Superior temporal gyrus (tissue), 1 donor: ENCODE measurements around the gene AQP3.
"Not testable (repeated sequence)": the region's sequence is repeated elsewhere in the genome, so short reads cannot be mapped to it uniquely, and the experiment has no call there.

Experiments used
- DNase-seq: peaks from one replicate; pipeline ENCODE4 v3.0.0-alpha.2; 2016; ENCODE audit errors: extremely low spot score

AQP3 gene

GRCh38 chr9:33446946-33447798 is at the start of gene AQP3:
AQP3 (minus strand) TSS chr9:33447593; CDS start chr9:33447530, 63 bp downstream.
- no peak for DNase-seq

GRCh38 chr9:33493819-33494218 is 46.4 kb upstream of the AQP3 start:
- DNase-seq = not testable (repeated sequence)

GRCh38 chr9:33489066-33489465 is 41.7 kb upstream of the AQP3 start:
- no peak for DNase-seq

- not testable (repeated sequence) for DNase-seq
Measured at GRCh38 chr9:33485312-33485711, 37.9 kb upstream of the AQP3 start.

GRCh38 chr9:33480976-33481375 is 33.6 kb upstream of the AQP3 start:
- no peak for DNase-seq

- DNase-seq = no peak
Measured at GRCh38 chr9:33480106-33480505, 32.7 kb upstream of the AQP3 start.

- no peak for DNase-seq
Measured at GRCh38 chr9:33476503-33476902, 29.1 kb upstream of the AQP3 start.

GRCh38 chr9:33475357-33475756 is 28.0 kb upstream of the AQP3 start:
- no peak for DNase-seq

- peak; percentile 100 for DNase-seq
Measured at GRCh38 chr9:33473643-33474352, 26.4 kb upstream of the AQP3 start, which contains the start of gene NOL6. NOL6 (minus strand) TSS chr9:33473924; CDS start chr9:33473842, 82 bp downstream.

GRCh38 chr9:33472881-33473615 is 25.7 kb upstream of the AQP3 start:
- no peak for DNase-seq

GRCh38 chr9:33472171-33472880 is 24.9 kb upstream of the AQP3 start:
- DNase-seq = no peak

GRCh38 chr9:33471361-33471760 is 24.0 kb upstream of the AQP3 start:
- no peak for DNase-seq

- no peak for DNase-seq
Measured at GRCh38 chr9:33469891-33470290, 22.5 kb upstream of the AQP3 start.

GRCh38 chr9:33468797-33469621 is 21.6 kb upstream of the AQP3 start:
- no peak for DNase-seq

- no peak for DNase-seq
Measured at GRCh38 chr9:33468215-33468730, 20.9 kb upstream of the AQP3 start.

GRCh38 chr9:33467526-33467925 is 20.1 kb upstream of the AQP3 start:
- DNase-seq = no peak

GRCh38 chr9:33466565-33467495 is 19.4 kb upstream of the AQP3 start:
- DNase-seq = peak; percentile 51

GRCh38 chr9:33465596-33466564 is 18.5 kb upstream of the AQP3 start:
- DNase-seq = no peak
